ENCODE results near the gene TOMM5.

The TOMM5 gene

GRCh38 chr9:37626708-37627292 lies 34.4 kb upstream of the TOMM5 start:
- no peak overlapping the region for H2AFZ ChIP-seq (ENCODE audit: low read depth)
- no peaks in the 10 kb centered on the region for H4K20me1 ChIP-seq (ENCODE audit: insufficient read depth)
- H3K4me3 ChIP-seq (IDR thresholded peaks at IDR 0.05; ENCODE audit: insufficient read depth, low read depth, low read length): no peak overlapping the region
- H3K9ac ChIP-seq: no peak overlapping the region
- no peak overlapping the region for H3K27ac ChIP-seq
- no peaks in the 10 kb centered on the region for H3K4me1 ChIP-seq (ENCODE audit: low read depth, poor library complexity, severe bottlenecking)
- no peak for TF ChIP-seq CTCF (conservative IDR thresholded peaks at IDR 0.05; ENCODE audit: low read depth, low read length)
- H3K4me2 ChIP-seq: no peak overlapping the region
- H3K27me3 ChIP-seq (ENCODE audit: insufficient read depth, low read depth): no peaks in the 10 kb centered on the region
- no peaks in the 10 kb centered on the region for H3K36me3 ChIP-seq (ENCODE audit: insufficient read depth)
- no peaks in the 10 kb centered on the region for H3K79me2 ChIP-seq (ENCODE audit: insufficient read depth, low read depth)

DNA sequence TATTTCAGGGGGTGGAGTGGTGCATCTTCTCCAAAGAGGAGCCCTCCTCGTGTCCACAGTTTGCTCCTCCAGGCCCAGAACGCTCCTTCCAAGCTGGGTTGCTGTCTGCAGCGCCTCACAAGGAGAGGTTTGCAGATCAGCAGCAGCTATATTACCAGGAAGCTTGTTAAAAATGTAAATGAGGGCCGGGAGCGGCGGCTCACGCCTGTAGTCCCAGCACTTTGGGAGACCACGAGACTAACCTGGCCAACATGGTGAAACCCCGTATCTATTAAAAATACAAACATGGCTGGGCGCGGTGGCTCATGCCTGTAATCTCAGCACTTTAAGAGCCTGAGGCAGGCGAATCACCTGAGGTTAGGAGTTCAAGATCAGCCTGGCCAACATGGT lies 33.4 kb upstream of the TOMM5 start:
- H3K9ac ChIP-seq: no peak overlapping the region
- H4K20me1 ChIP-seq (ENCODE audit: insufficient read depth): no peaks in the 10 kb centered on the region
- H3K4me1 ChIP-seq (ENCODE audit: low read depth, poor library complexity, severe bottlenecking): no peaks in the 10 kb centered on the region
- no peak overlapping the region for H3K4me2 ChIP-seq
- H3K4me3 ChIP-seq (IDR thresholded peaks at IDR 0.05; ENCODE audit: insufficient read depth, low read depth, low read length): no peak overlapping the region
- TF ChIP-seq CTCF (conservative IDR thresholded peaks at IDR 0.05; ENCODE audit: low read depth, low read length): no peak
- no peaks in the 10 kb centered on the region for H3K36me3 ChIP-seq (ENCODE audit: insufficient read depth)
- H3K27ac ChIP-seq: no peak overlapping the region
- no peaks in the 10 kb centered on the region for H3K27me3 ChIP-seq (ENCODE audit: insufficient read depth, low read depth)
- H3K79me2 ChIP-seq (ENCODE audit: insufficient read depth, low read depth): no peaks in the 10 kb centered on the region
- no peak overlapping the region for H2AFZ ChIP-seq (ENCODE audit: low read depth)

GRCh38 chr9:37625036-37625757 lies 32.8 kb upstream of the TOMM5 start:
- Histone ChIP-seq H3K4me2 (no peak overlapping the region), H4K20me1 (ENCODE audit: insufficient read depth) (no peaks in the 10 kb centered on the region), H2AFZ (ENCODE audit: low read depth) (no peak overlapping the region), H3K9ac (no peak overlapping the region), H3K4me1 (ENCODE audit: low read depth, poor library complexity, severe bottlenecking) (no peaks in the 10 kb centered on the region), H3K36me3 (ENCODE audit: insufficient read depth) (no peaks in the 10 kb centered on the region), H3K27ac (no peak overlapping the region), H3K79me2 (ENCODE audit: insufficient read depth, low read depth) (no peaks in the 10 kb centered on the region), H3K4me3 (IDR thresholded peaks at IDR 0.05; ENCODE audit: insufficient read depth, low read depth, low read length) (no peak overlapping the region), H3K27me3 (ENCODE audit: insufficient read depth, low read depth) (no peaks in the 10 kb centered on the region)
- no peak for TF ChIP-seq CTCF (conservative IDR thresholded peaks at IDR 0.05; ENCODE audit: low read depth, low read length)

DNA sequence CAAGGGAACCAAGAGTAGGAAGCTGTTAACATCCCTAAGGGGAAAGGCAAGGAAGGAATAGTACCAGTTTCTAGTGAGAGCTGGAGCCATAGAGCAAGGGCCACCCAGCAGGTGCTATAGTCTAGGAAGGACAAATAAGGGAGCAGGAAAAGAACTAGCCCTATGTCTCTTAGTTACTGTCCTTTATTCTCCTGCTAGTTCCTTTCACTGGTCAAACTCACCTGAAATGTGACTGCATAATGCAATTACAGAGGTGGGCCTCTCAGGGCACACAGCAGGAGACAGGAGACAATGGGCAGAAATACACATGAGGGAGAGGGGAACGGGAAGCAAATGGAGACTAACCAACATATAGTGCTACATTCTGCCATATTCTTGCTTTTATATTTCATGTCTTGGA lies 31.7 kb upstream of the TOMM5 start:
- Histone ChIP-seq H3K4me2 (no peak overlapping the region), H3K79me2 (ENCODE audit: insufficient read depth, low read depth) (no peaks in the 10 kb centered on the region), H3K27me3 (ENCODE audit: insufficient read depth, low read depth) (no peaks in the 10 kb centered on the region), H3K4me1 (ENCODE audit: low read depth, poor library complexity, severe bottlenecking) (no peaks in the 10 kb centered on the region), H2AFZ (ENCODE audit: low read depth) (no peak overlapping the region), H3K27ac (no peak overlapping the region), H3K4me3 (IDR thresholded peaks at IDR 0.05; ENCODE audit: insufficient read depth, low read depth, low read length) (no peak overlapping the region), H3K36me3 (ENCODE audit: insufficient read depth) (no peaks in the 10 kb centered on the region), H4K20me1 (ENCODE audit: insufficient read depth) (no peaks in the 10 kb centered on the region), H3K9ac (no peak overlapping the region)
- TF ChIP-seq CTCF (conservative IDR thresholded peaks at IDR 0.05; ENCODE audit: low read depth, low read length): no peak
